Activated CD8-positive, alpha-beta memory T cell treated with anti-CD3 and anti-CD28 coated beads, Interleukin-2, amount 50 U/mL, for 24 hours (primary cell): ENCODE measurements around the gene A3GALT2.

Source experiments
- DNase-seq: peaks from one replicate; pipeline ENCODE4 v3.0.0-alpha.2; 2020; ENCODE audit errors: extremely low read depth

Gene A3GALT2

GRCh38 chr1:33332357-33332789, 11.5 kb upstream of the A3GALT2 start:
- DNase-seq = no peak

- DNase-seq = no peak
Measured at GRCh38 chr1:33331444-33332356, 10.8 kb upstream of the A3GALT2 start.

GRCh38 chr1:33330906-33331305, 10.0 kb upstream of the A3GALT2 start:
- DNase-seq = no peak

GRCh38 chr1:33330361-33330890, 9.5 kb upstream of the A3GALT2 start:
- no peak for DNase-seq

- DNase-seq = no peak
Measured at GRCh38 chr1:33329600-33330305, 8.9 kb upstream of the A3GALT2 start.

GRCh38 chr1:33328817-33329216, 7.9 kb upstream of the A3GALT2 start:
- no peak for DNase-seq

GRCh38 chr1:33327587-33328325, 6.9 kb upstream of the A3GALT2 start:
- no peak for DNase-seq

- DNase-seq = no peak
Measured at GRCh38 chr1:33326785-33327184, 5.9 kb upstream of the A3GALT2 start.

GRCh38 chr1:33324677-33325575, 4.0 kb upstream of the A3GALT2 start:
- DNase-seq = no peak

GRCh38 chr1:33323663-33324477, 3.0 kb upstream of the A3GALT2 start:
- DNase-seq = no peak

GRCh38 chr1:33322870-33323585, 2.1 kb upstream of the A3GALT2 start:
- no peak for DNase-seq

GRCh38 chr1:33322109-33322508, 1.2 kb upstream of the A3GALT2 start:
- DNase-seq = no peak

- no peak for DNase-seq
Measured at GRCh38 chr1:33321178-33321577, 280 bp upstream of the A3GALT2 start.

GRCh38 chr1:33319949-33320618, 814 bp downstream of the A3GALT2 start:
- DNase-seq = no peak

GRCh38 chr1:33319186-33319948, 1.5 kb downstream of the A3GALT2 start:
- DNase-seq = no peak

- no peak for DNase-seq
Measured at GRCh38 chr1:33317946-33318345, 3.0 kb downstream of the A3GALT2 start.

GRCh38 chr1:33317354-33317753, 3.5 kb downstream of the A3GALT2 start:
- DNase-seq = no peak

- DNase-seq = no peak
Measured at GRCh38 chr1:33316601-33317000, 4.3 kb downstream of the A3GALT2 start.
